Measurements from ENCODE around the gene BRCC3. TPM values are rescaled to one million over a fixed set of nuclear protein-coding genes. Genes with fewer than 3 reads are reported as not detected.

BRCC3 gene
- 17.2 and 28.1 TPM in 2 replicates for polyA plus RNA-seq
- 28.5 and 30.9 TPM in 2 replicates for polyA minus RNA-seq

- H3K9me3 ChIP-seq (ENCODE audit: low read length) = no peaks in the 10 kb centered on the region
- peak within 1 kb of the TSS; percentile 76 for H3K4me2 ChIP-seq (ENCODE audit: low read length)
- H3K4me3 ChIP-seq (ENCODE audit: low read length) = peak within 1 kb of the TSS; percentile 76
- no peaks in the 10 kb centered on the region for H4K20me1 ChIP-seq (ENCODE audit: insufficient read depth)
- no peaks in the 10 kb centered on the region for H3K9me2 ChIP-seq (ENCODE audit: insufficient read depth, low read length)
- no peaks in the 10 kb centered on the region for H3K36me3 ChIP-seq (ENCODE audit: insufficient read depth, low read length)
- no peaks in the 10 kb centered on the region for H3K27me3 ChIP-seq (ENCODE audit: insufficient read depth, low read depth, low read length)
- peak within 1 kb of the TSS; percentile 69 for H2AFZ ChIP-seq (ENCODE audit: low read depth, low read length)
- H3K27ac ChIP-seq (ENCODE audit: low read length) = peak within 1 kb of the TSS; percentile 71
- H3F3A ChIP-seq (ENCODE audit: insufficient read depth, low read length, poor library complexity, severe bottlenecking) = no peaks in the 10 kb centered on the region
- TF ChIP-seq EP300 (conservative IDR thresholded peaks at IDR 0.05; ENCODE audit: poor library complexity, severe bottlenecking) (no peak), SMC3 (conservative IDR thresholded peaks at IDR 0.05; ENCODE audit: poor library complexity) (no peak), REST (IDR thresholded peaks at IDR 0.05; ENCODE audit: borderline replicate concordance) (no peak), POLR2AphosphoS5 (IDR thresholded peaks at IDR 0.05) (peak; percentile 70), TAF1 (IDR thresholded peaks at IDR 0.05; ENCODE audit: low read depth) (peak; percentile 54), CTCF (IDR thresholded peaks at IDR 0.05; ENCODE audit: poor library complexity, severe bottlenecking) (no peak), MXI1 (conservative IDR thresholded peaks at IDR 0.05; ENCODE audit: poor library complexity, severe bottlenecking) (peak; percentile 49), RAD21 (conservative IDR thresholded peaks at IDR 0.05) (no peak), EZH2 (IDR thresholded peaks at IDR 0.05; ENCODE audit: borderline replicate concordance, insufficient read depth, low read length, poor library complexity, severe bottlenecking) (no peak)
- peaks cover 3% of the 10 kb centered on the region for H3K79me2 ChIP-seq (replicated peaks; ENCODE audit: insufficient read depth, low read length)
- H3K9ac ChIP-seq (ENCODE audit: low read length) = peak within 1 kb of the TSS; percentile 75
These were observed at the start of gene BRCC3, which contains the start of the genes CMC4 and MTCP1 for GRCh38 chrX:155070975-155071693. BRCC3 (plus strand) TSS chrX:155071508; CDS start chrX:155071528, 20 bp downstream. CMC4 (minus strand) TSS chrX:155071136; CDS start chrX:155064023, 7,113 bp downstream. MTCP1 (minus strand) TSS chrX:155071136; CDS start chrX:155066010, 5,126 bp downstream.

GRCh38 chrX:155022585-155022984 lies 48.7 kb upstream of the BRCC3 start, which contains the start of gene F8:
F8 (minus strand) TSS chrX:155022723; CDS start chrX:155022552, 171 bp downstream.
- Histone ChIP-seq H3K4me3 (ENCODE audit: low read length) (no peak within 1 kb of the TSS), H3K36me3 (ENCODE audit: insufficient read depth, low read length) (no peaks in the 10 kb centered on the region), H3K27ac (ENCODE audit: low read length) (no peak within 1 kb of the TSS), H2AFZ (ENCODE audit: low read depth, low read length) (no peak within 1 kb of the TSS), H3K27me3 (ENCODE audit: insufficient read depth, low read depth, low read length) (no peaks in the 10 kb centered on the region), H4K20me1 (ENCODE audit: insufficient read depth) (no peaks in the 10 kb centered on the region), H3F3A (ENCODE audit: insufficient read depth, low read length, poor library complexity, severe bottlenecking) (no peaks in the 10 kb centered on the region), H3K9ac (ENCODE audit: low read length) (no peak within 1 kb of the TSS), H3K4me2 (ENCODE audit: low read length) (no peak within 1 kb of the TSS), H3K9me3 (ENCODE audit: low read length) (no peaks in the 10 kb centered on the region), H3K79me2 (replicated peaks; ENCODE audit: insufficient read depth, low read length) (no peaks in the 10 kb centered on the region), H3K9me2 (ENCODE audit: insufficient read depth, low read length) (no peaks in the 10 kb centered on the region)
- TF ChIP-seq REST (IDR thresholded peaks at IDR 0.05; ENCODE audit: borderline replicate concordance) = no peak
- no peak for TF ChIP-seq EZH2 (IDR thresholded peaks at IDR 0.05; ENCODE audit: borderline replicate concordance, insufficient read depth, low read length, poor library complexity, severe bottlenecking)
- TF ChIP-seq TAF1 (IDR thresholded peaks at IDR 0.05; ENCODE audit: low read depth) = no peak
- no peak for TF ChIP-seq EP300 (conservative IDR thresholded peaks at IDR 0.05; ENCODE audit: poor library complexity, severe bottlenecking)
- TF ChIP-seq RAD21 (conservative IDR thresholded peaks at IDR 0.05) = no peak
- TF ChIP-seq CTCF (IDR thresholded peaks at IDR 0.05; ENCODE audit: poor library complexity, severe bottlenecking) = no peak
- TF ChIP-seq MXI1 (conservative IDR thresholded peaks at IDR 0.05; ENCODE audit: poor library complexity, severe bottlenecking) = no peak
